Measurements from ENCODE around the gene FAM111A.

FAM111A gene

GRCh38 chr11:59200423-59200746 is 57.7 kb downstream of the FAM111A start:
- no peaks in the 10 kb centered on the region for H3K9me3 Mint-ChIP-seq
- no peaks in the 10 kb centered on the region for H3K4me1 Mint-ChIP-seq
- no peaks in the 10 kb centered on the region for H3K27me3 Mint-ChIP-seq
- H3K36me3 Mint-ChIP-seq (ENCODE audit: insufficient read depth): no peaks in the 10 kb centered on the region
- H3K4me3 Mint-ChIP-seq: no peak overlapping the region
- no peak overlapping the region for H3K27ac Mint-ChIP-seq (ENCODE audit: low read depth)
- no peak for DNase-seq (ENCODE audit: low spot score in 2 of 2)
- ATAC-seq (replicated peaks; ENCODE audit: extremely low read depth, poor library complexity, severe bottlenecking): no peak

- H3K4me3 Mint-ChIP-seq: no peak overlapping the region
- H3K27me3 Mint-ChIP-seq: no peaks in the 10 kb centered on the region
- no peak overlapping the region for H3K27ac Mint-ChIP-seq (ENCODE audit: low read depth)
- H3K4me1 Mint-ChIP-seq: no peaks in the 10 kb centered on the region
- no peak for ATAC-seq (replicated peaks; ENCODE audit: extremely low read depth, poor library complexity, severe bottlenecking)
- H3K9me3 Mint-ChIP-seq: no peaks in the 10 kb centered on the region
- H3K36me3 Mint-ChIP-seq (ENCODE audit: insufficient read depth): no peaks in the 10 kb centered on the region
- DNase-seq (ENCODE audit: low spot score in 2 of 2): no peak
Observed at GRCh38 chr11:59201353-59201752, 58.7 kb downstream of the FAM111A start.
